Measurements from ENCODE around the gene HID1. TPM values are rescaled to one million over a fixed set of nuclear protein-coding genes. Genes with fewer than 3 reads are reported as not detected.

HID1 gene
- total RNA-seq, 1 experiment from 2014 or later = not detected

DNA sequence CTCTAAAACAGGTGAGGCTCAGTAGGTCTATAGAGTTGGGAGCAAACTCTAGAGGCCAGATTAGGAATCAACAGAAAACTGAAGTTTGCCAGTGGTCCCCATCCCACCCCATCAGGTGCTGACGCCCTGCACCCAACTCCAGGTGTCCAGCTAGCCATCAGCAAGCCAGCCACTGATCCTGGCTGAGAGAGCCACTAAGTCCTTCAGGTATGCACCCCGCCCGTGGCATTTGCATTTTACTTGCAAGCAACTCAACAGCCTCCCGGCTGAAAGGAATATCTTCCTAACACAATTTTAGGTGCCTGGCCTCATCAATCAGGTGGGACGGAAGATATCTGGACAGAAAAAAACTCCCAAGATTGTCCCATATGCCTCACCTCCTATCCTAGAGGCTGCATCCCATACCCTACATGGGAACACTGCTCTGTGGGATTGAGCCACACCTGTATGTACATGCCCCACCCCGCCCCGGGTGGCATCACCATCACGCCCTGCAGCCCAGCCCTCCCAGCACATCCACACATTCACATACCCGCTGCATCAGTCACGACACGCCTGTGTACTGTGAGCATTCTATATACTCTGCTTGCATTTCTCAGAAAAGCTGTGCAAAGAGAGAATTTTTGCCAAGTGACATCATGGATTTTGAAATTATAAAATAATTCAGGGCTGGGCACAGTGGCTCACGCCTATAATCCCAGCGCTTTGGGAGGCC, 28.6 kb downstream of the HID1 start:
- Histone ChIP-seq H2AFZ (ENCODE audit: low read length) (no peak overlapping the region), H3K9ac (ENCODE audit: low read length) (no peak overlapping the region)

DNA sequence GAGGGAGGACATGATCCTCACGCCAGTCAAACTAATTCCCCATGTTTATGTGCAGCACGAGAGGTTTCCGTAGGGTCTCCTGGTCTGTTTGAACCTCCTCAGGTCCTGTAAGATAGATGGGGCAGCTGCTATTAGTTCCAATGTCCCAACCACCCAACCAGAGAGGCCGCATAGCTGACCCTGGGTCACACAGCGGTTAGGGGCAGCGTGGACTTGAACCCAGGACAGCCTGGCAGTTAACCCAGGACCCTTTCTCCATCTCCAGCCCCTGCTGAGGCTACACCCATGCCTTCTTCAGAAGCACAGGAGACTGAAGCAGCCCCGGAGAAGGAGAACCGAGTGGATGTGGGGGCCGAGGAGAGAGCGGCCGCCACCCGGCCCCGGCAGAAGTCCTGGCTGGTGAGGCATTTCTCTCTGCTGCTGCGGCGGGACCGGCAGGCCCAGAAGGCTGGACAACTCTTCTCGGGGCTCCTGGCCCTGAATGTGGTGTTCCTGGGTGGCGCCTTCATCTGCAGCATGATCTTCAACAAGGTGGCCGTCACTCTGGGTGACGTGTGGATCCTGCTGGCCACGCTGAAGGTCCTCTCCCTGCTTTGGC, 31.3 kb downstream of the HID1 start:
- Histone ChIP-seq H3K4me3 (ENCODE audit: low read length) (no peak overlapping the region), H2AFZ (ENCODE audit: low read length) (no peak overlapping the region), H3K79me2 (ENCODE audit: low read length) (no peaks in the 10 kb centered on the region), H3K27me3 (ENCODE audit: low read length) (no peaks in the 10 kb centered on the region), H3K4me1 (ENCODE audit: low read length) (no peaks in the 10 kb centered on the region), H3K4me2 (ENCODE audit: low read depth, low read length, poor library complexity, severe bottlenecking) (no peak overlapping the region), H3K9ac (ENCODE audit: low read length) (no peak overlapping the region), H3K36me3 (ENCODE audit: insufficient read depth, low read length) (no peaks in the 10 kb centered on the region), H3K9me3 (ENCODE audit: low read length) (no peaks in the 10 kb centered on the region), H4K20me1 (ENCODE audit: insufficient read depth, low read depth, low read length) (no peaks in the 10 kb centered on the region), H3K9me2 (replicated peaks; ENCODE audit: insufficient read depth, low read length) (no peaks in the 10 kb centered on the region), H3K27ac (ENCODE audit: low read length) (no peak overlapping the region)
- DNase-seq = no peak

More for the DNA sequence above, 28.6 kb downstream of the HID1 start:
- no peak overlapping the region for H3K4me3 ChIP-seq (ENCODE audit: low read length)
- no peaks in the 10 kb centered on the region for H3K4me1 ChIP-seq (ENCODE audit: low read length)
- no peaks in the 10 kb centered on the region for H3K36me3 ChIP-seq (ENCODE audit: insufficient read depth, low read length)
- H3K4me2 ChIP-seq (ENCODE audit: low read depth, low read length, poor library complexity, severe bottlenecking) = no peak overlapping the region
- H3K9me2 ChIP-seq (replicated peaks; ENCODE audit: insufficient read depth, low read length) = no peaks in the 10 kb centered on the region
- no peak for DNase-seq
- no peaks in the 10 kb centered on the region for H3K27me3 ChIP-seq (ENCODE audit: low read length)
- no peaks in the 10 kb centered on the region for H4K20me1 ChIP-seq (ENCODE audit: insufficient read depth, low read depth, low read length)
- no peak overlapping the region for H3K27ac ChIP-seq (ENCODE audit: low read length)
- H3K9me3 ChIP-seq (ENCODE audit: low read length) = no peaks in the 10 kb centered on the region
- no peaks in the 10 kb centered on the region for H3K79me2 ChIP-seq (ENCODE audit: low read length)

DNA sequence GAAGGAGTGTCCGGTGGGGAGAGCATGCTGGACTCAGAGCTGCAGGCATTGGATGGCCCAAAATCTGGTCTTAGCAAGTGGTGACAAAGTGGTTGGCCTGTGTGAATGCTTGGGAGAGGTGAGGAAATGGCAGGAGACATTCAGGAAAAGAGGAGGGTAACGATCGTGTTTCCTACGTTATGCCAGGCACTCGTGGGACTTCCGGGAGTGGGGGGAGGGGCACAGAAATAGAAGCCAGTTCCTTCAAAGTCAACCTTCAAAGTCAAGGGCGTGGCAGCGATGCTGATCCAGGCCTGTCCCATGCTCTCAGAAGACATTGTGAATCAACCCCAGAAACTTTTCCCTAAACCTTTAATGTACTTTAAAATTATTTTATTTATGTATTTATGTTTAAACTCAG, 33.0 kb downstream of the HID1 start:
- Histone ChIP-seq H4K20me1 (ENCODE audit: insufficient read depth, low read depth, low read length) (no peaks in the 10 kb centered on the region), H3K4me2 (ENCODE audit: low read depth, low read length, poor library complexity, severe bottlenecking) (no peak overlapping the region), H3K27ac (ENCODE audit: low read length) (no peak overlapping the region), H3K4me3 (ENCODE audit: low read length) (no peak overlapping the region), H3K27me3 (ENCODE audit: low read length) (no peaks in the 10 kb centered on the region), H3K36me3 (ENCODE audit: insufficient read depth, low read length) (no peaks in the 10 kb centered on the region), H3K4me1 (ENCODE audit: low read length) (no peaks in the 10 kb centered on the region), H3K79me2 (ENCODE audit: low read length) (no peaks in the 10 kb centered on the region), H2AFZ (ENCODE audit: low read length) (no peak overlapping the region), H3K9ac (ENCODE audit: low read length) (no peak overlapping the region), H3K9me3 (ENCODE audit: low read length) (no peaks in the 10 kb centered on the region), H3K9me2 (replicated peaks; ENCODE audit: insufficient read depth, low read length) (no peaks in the 10 kb centered on the region)
- no peak for DNase-seq

DNA sequence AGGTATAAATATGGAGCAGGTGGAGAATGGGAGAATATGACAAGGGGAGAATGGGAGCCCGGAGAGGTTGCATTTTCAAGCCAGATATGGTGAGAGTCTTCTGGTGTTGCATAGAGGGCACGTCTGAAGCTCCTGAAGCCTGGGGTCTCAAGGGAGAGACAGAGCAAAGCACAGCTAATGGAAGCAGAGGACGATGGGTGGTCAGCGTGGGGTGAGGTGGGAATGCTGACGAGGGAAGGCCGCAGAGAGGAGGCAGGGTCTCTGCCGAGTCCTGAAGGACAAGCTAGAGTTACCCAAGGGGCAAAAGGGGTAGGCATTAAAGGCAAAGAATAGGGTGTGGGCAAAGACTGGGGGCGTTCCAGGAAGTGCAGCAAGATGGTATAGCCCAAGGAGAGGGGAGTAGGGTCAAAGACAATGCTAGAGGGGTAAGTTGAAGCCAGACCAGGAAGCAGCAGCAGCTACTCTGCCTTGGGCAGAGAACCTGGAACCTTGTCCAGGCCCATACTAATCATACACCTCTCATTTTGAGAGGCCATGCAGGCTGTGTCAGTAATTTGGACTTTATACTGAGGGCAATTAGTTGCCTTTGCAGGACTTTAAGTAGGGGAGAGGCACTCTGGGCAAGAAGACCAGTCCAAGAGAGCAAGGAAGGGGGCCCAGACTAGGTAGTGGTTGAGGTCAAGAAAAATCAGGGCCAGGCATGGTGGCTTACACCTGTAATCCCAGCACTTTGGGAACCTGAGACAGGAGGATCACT, 34.2 kb downstream of the HID1 start:
- H3K4me1 ChIP-seq (ENCODE audit: low read length) = no peaks in the 10 kb centered on the region
- H3K9me2 ChIP-seq (replicated peaks; ENCODE audit: insufficient read depth, low read length) = no peaks in the 10 kb centered on the region
- no peaks in the 10 kb centered on the region for H3K36me3 ChIP-seq (ENCODE audit: insufficient read depth, low read length)
- no peaks in the 10 kb centered on the region for H3K79me2 ChIP-seq (ENCODE audit: low read length)
- no peaks in the 10 kb centered on the region for H4K20me1 ChIP-seq (ENCODE audit: insufficient read depth, low read depth, low read length)
- H3K4me3 ChIP-seq (ENCODE audit: low read length) = no peak overlapping the region
- H2AFZ ChIP-seq (ENCODE audit: low read length) = no peak overlapping the region
- no peak overlapping the region for H3K27ac ChIP-seq (ENCODE audit: low read length)
- no peak for DNase-seq
- no peaks in the 10 kb centered on the region for H3K9me3 ChIP-seq (ENCODE audit: low read length)
- H3K27me3 ChIP-seq (ENCODE audit: low read length) = no peaks in the 10 kb centered on the region
- no peak overlapping the region for H3K4me2 ChIP-seq (ENCODE audit: low read depth, low read length, poor library complexity, severe bottlenecking)
- no peak overlapping the region for H3K9ac ChIP-seq (ENCODE audit: low read length)

DNA sequence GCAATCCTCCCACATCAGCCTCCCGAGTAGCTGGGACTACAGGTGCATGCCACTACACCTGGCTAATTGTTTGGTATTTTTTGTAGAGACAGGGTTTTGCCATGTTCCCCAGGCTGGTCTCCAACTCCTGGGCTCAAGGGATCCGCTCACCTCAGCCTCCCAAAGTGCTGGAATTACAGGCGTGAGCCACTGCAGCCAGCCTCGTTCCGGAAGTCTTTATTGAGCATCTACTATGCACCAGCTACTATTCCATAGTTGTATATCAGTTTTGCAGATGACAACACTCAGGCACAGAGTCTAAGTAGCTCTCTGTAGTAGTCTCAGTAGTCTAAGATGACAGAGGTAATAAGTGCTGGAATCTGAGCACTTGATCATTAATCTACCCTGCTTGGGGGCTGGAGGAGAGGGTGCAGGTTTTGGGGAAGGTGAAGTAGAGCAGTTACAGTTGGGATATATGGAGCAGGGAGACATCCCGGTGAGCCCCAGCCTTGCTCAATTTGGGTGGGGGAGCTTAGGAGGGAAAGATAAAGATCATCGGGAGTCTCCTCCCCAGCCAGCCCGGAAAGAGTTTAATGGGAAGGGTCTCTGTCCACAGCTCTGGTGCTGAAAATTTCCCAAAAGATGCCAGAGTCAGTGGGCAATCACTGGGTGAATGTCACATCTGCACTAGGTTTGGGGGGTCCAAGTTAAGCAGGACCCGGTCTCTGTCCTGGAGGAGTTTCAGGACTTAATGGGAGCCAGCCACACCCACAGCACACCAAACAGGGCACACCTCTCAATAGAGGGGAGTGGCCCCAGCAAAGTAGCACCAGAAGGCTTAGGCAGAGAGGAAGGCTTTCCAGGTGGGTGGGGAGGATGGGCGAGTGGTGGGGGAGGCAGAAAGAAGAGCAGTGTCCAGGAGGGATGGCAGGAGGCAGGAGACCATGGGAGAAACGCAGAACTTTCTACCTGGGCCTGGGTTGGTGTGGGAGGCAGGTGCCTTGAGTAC, 35.2 kb downstream of the HID1 start:
- H3K9me2 ChIP-seq (replicated peaks; ENCODE audit: insufficient read depth, low read length) = no peaks in the 10 kb centered on the region
- no peak overlapping the region for H3K9ac ChIP-seq (ENCODE audit: low read length)
- H3K9me3 ChIP-seq (ENCODE audit: low read length) = no peaks in the 10 kb centered on the region
- H3K36me3 ChIP-seq (ENCODE audit: insufficient read depth, low read length) = no peaks in the 10 kb centered on the region
- H3K27me3 ChIP-seq (ENCODE audit: low read length) = no peaks in the 10 kb centered on the region
- no peaks in the 10 kb centered on the region for H4K20me1 ChIP-seq (ENCODE audit: insufficient read depth, low read depth, low read length)
- H2AFZ ChIP-seq (ENCODE audit: low read length) = no peak overlapping the region
- no peaks in the 10 kb centered on the region for H3K4me1 ChIP-seq (ENCODE audit: low read length)
- no peak overlapping the region for H3K4me2 ChIP-seq (ENCODE audit: low read depth, low read length, poor library complexity, severe bottlenecking)
- no peaks in the 10 kb centered on the region for H3K79me2 ChIP-seq (ENCODE audit: low read length)
- no peak for DNase-seq
- no peak overlapping the region for H3K27ac ChIP-seq (ENCODE audit: low read length)
- no peak overlapping the region for H3K4me3 ChIP-seq (ENCODE audit: low read length)

DNA sequence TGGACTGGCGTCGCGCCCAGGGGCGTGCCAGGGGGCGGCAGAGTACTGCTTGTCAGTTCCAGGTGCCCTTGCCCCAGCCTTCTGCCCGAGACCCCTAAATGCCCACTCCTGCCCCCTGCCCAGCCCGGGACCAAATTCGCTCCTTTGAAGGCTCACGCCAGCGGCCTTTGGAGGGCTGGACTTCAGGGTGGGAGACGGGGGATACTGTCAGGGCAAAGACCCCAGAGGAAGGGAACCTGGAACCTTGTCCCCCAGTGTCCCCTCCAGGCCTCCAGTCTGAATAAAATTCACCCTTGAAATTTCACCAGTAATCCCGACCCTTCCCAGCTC, 36.1 kb downstream of the HID1 start:
- Histone ChIP-seq H3K36me3 (ENCODE audit: insufficient read depth, low read length) (no peaks in the 10 kb centered on the region), H3K4me1 (ENCODE audit: low read length) (no peaks in the 10 kb centered on the region), H2AFZ (ENCODE audit: low read length) (no peak overlapping the region), H3K27ac (ENCODE audit: low read length) (no peak overlapping the region), H3K4me2 (ENCODE audit: low read depth, low read length, poor library complexity, severe bottlenecking) (no peak overlapping the region), H4K20me1 (ENCODE audit: insufficient read depth, low read depth, low read length) (no peaks in the 10 kb centered on the region), H3K4me3 (ENCODE audit: low read length) (no peak overlapping the region), H3K79me2 (ENCODE audit: low read length) (no peaks in the 10 kb centered on the region), H3K9ac (ENCODE audit: low read length) (no peak overlapping the region), H3K9me3 (ENCODE audit: low read length) (no peaks in the 10 kb centered on the region), H3K27me3 (ENCODE audit: low read length) (no peaks in the 10 kb centered on the region), H3K9me2 (replicated peaks; ENCODE audit: insufficient read depth, low read length) (no peaks in the 10 kb centered on the region)
- no peak for DNase-seq

DNA sequence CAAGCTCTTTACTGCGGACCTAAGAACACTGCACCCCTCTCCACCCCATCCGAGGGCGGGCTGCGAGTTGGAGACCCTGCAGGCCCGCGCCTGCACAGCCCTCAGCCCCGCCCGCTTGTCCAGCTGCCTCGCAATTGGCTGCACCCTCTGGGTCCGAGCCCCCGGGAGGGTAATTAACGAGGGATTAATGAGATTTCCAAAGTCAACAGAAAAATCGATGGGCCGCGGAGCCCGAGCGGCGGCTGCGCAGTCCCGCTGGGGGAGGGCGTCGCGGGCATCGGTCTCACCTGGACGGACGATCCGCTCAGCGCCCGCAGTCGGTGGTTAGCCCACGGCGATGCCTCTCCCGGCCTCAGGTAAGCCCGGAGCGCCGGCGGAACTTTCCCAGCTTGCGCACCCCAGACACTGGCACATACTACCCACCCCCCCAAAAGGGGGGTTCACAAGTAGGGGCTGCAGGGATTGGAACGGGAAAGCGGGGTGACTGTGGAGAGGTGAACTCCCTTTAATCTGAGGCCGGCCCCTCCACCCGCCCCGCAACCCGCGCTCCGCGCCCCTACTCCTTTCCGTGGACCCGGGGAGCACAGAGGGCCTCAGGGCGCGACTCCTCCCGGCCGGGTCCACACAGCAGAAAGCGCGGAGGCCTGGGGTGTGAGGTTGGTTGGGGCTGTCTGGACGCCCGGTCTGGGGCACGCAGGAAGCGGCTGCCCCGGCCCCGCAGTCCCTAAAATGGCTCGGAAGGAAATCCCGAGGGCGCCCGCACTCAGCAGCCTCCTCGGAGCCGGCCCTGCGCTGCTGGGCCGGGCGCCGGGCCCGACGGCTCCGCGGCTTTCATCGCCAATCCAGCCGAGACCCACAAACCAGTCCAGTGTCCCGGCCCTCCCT, 36.7 kb downstream of the HID1 start, which contains the start of gene OTOP3:
TSS of gene OTOP3 (plus strand) at position 314 of the 885 bp plus-strand sequence. CDS start at position 338, 24 bp downstream.
- H4K20me1 ChIP-seq (ENCODE audit: insufficient read depth, low read depth, low read length) = no peaks in the 10 kb centered on the region
- H3K9me3 ChIP-seq (ENCODE audit: low read length) = no peaks in the 10 kb centered on the region
- H3K4me1 ChIP-seq (ENCODE audit: low read length) = no peaks in the 10 kb centered on the region
- H3K27me3 ChIP-seq (ENCODE audit: low read length) = no peaks in the 10 kb centered on the region
- no peak within 1 kb of the TSS for H3K4me2 ChIP-seq (ENCODE audit: low read depth, low read length, poor library complexity, severe bottlenecking)
- no peaks in the 10 kb centered on the region for H3K36me3 ChIP-seq (ENCODE audit: insufficient read depth, low read length)
- no peaks in the 10 kb centered on the region for H3K9me2 ChIP-seq (replicated peaks; ENCODE audit: insufficient read depth, low read length)
- no peak within 1 kb of the TSS for H2AFZ ChIP-seq (ENCODE audit: low read length)
- no peaks in the 10 kb centered on the region for H3K79me2 ChIP-seq (ENCODE audit: low read length)
- no peak within 1 kb of the TSS for H3K27ac ChIP-seq (ENCODE audit: low read length)
- H3K9ac ChIP-seq (ENCODE audit: low read length) = no peak within 1 kb of the TSS
- DNase-seq = no peak
- no peak within 1 kb of the TSS for H3K4me3 ChIP-seq (ENCODE audit: low read length)
